CD4-positive, alpha-beta T cell treated with Interleukin-6 at 100 ng/mL for 8 hours (primary cell): Measurements from ENCODE around the gene NRL.
"Not testable (repeated sequence)": the region's sequence is repeated elsewhere in the genome, so short reads cannot be mapped to it uniquely, and the experiment has no call there.

Source experiments
- DNase-seq: peaks from one replicate; pipeline ENCODE4 v3.0.0-alpha.2; 2020; ENCODE audit warnings: mixed read lengths, low spot score

Gene NRL

GRCh38 chr14:24123424-24124417 lies 9.0 kb upstream of the NRL start:
- no peak for DNase-seq

- no peak for DNase-seq
These were observed 8.1 kb upstream of the NRL start for GRCh38 chr14:24122898-24123297.

- DNase-seq: no peak
These were observed 7.7 kb upstream of the NRL start for GRCh38 chr14:24122416-24122815.

GRCh38 chr14:24121210-24121609 lies 6.5 kb upstream of the NRL start:
- no peak for DNase-seq

GRCh38 chr14:24119691-24120090 lies 4.9 kb upstream of the NRL start:
- DNase-seq: no peak

GRCh38 chr14:24117179-24117578 lies 2.4 kb upstream of the NRL start:
- DNase-seq: no peak

GRCh38 chr14:24116128-24116814 lies 1.5 kb upstream of the NRL start:
- DNase-seq: no peak

GRCh38 chr14:24115422-24116127 lies 826 bp upstream of the NRL start:
- no peak for DNase-seq

- DNase-seq: peak; percentile 77
These were observed 783 bp downstream of the NRL start for GRCh38 chr14:24113801-24114531.

- no peak for DNase-seq
These were observed 1.4 kb downstream of the NRL start for GRCh38 chr14:24113379-24113800.

- DNase-seq: no peak
These were observed 4.2 kb downstream of the NRL start for GRCh38 chr14:24110523-24110922.

- DNase-seq: no peak
These were observed 4.7 kb downstream of the NRL start for GRCh38 chr14:24110060-24110459.

GRCh38 chr14:24108336-24108874 lies 6.3 kb downstream of the NRL start:
- no peak for DNase-seq

- no peak for DNase-seq
These were observed 8.0 kb downstream of the NRL start for GRCh38 chr14:24106672-24107271.

GRCh38 chr14:24105609-24106239 lies 9.0 kb downstream of the NRL start:
- not testable (repeated sequence) for DNase-seq

- no peak for DNase-seq
These were observed 11.3 kb downstream of the NRL start for GRCh38 chr14:24103451-24103850.

- no peak for DNase-seq
These were observed 12.2 kb downstream of the NRL start for GRCh38 chr14:24102357-24103048.

- no peak for DNase-seq
These were observed 13.7 kb downstream of the NRL start for GRCh38 chr14:24100982-24101494.

GRCh38 chr14:24100197-24100981 lies 14.4 kb downstream of the NRL start:
- DNase-seq: no peak
